ENCODE data around the gene GSTM1.
"Not testable (repeated sequence)": the region's sequence is repeated elsewhere in the genome, so short reads cannot be mapped to it uniquely, and the experiment has no call there.

Gene GSTM1

GRCh38 chr1:109705411-109705810 lies 17.8 kb downstream of the GSTM1 start:
- no peak for DNase-seq

DNA sequence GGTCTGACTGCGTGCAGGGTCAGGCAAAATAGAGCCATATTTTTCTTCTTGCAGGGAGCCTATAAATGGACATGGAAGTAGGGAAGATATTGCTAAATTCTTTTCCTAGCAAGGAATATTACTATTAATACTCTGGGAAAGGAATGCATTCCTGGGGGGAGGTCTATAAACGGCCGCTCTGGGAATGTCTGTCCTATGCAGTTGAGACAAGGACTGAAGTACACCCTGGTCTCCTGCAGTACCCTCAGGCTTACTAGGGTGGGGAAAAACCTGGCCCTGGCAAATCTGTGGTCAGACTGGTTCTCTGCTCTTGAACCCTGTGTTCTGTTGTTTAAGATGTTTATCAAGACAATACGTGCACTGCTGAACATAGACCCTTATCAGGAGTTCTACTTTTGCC lies 21.3 kb downstream of the GSTM1 start:
- DNase-seq, result not testable (repeated sequence)

GRCh38 chr1:109709822-109710221 lies 22.2 kb downstream of the GSTM1 start:
- DNase-seq, result not testable (repeated sequence)

DNA sequence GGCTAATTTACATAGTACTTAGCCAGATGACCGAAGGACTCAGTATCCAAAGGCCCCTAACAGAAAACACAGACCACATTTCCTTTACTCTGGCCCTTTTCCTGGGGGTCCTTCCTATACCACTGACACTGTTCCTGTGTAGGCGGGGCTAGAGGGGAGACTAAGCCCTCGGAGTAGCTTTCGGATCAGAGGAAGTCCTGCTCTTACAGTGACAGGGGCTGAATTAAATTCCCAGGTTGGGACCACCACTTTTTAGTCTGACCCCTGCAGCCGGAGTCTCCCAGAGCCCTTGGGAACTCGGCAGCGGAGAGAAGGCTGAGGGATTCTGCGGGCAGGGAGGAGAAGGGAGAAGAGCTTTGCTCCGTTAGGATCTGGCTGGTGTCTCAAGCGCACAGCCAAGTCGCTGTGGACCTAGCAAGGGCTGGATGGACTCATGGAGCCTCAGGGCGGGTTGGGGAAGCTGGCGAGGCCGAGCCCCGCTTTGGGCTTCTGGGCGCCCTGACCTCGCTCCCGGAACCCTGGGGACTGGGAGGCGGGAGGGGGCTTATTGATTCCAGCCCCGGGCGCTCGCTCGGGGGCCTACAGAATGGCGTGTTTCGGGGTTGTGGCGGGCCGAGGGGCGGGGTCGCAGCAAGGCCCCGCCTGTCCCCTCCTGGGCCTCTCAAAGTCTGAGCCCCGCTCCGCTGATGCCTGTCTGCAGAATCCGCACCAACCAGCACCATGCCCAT lies 24.1 kb downstream of the GSTM1 start, which contains the start of gene GSTM5:
Gene GSTM5 (plus strand): TSS at position 659 of the 728 bp plus-strand sequence. CDS start 62 bp downstream, at position 721.
- DNase-seq, result not testable (repeated sequence)

DNA sequence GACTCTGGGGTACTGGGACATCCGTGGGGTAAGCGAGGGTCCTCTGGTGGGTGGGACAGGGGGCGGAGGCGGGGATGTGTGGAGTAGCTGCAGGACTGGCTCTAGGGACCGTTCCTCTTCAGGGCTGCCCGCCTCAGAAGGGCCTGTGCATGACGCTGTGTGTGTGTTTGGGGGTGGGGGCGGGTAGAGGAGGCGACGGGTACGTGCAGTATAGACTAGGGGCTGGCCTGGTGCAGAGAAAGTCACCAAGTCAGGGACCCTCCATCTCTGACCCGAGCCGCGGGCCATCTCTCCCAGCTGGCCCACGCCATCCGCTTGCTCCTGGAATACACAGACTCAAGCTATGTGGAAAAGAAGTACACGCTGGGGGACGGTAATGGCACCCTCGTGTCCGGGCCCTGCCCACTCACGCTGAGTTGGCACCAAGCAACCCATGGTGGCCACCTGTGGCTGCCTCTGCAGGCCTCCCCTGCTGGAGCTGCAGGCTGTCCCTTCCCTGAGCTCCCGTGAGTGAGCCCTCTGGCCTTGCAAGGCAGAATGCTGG lies 24.8 kb downstream of the GSTM1 start:
- no peak for DNase-seq

GRCh38 chr1:109713636-109714035 lies 26.0 kb downstream of the GSTM1 start:
- DNase-seq, result no peak

- no peak for DNase-seq
Measured at GRCh38 chr1:109714661-109715372, 27.2 kb downstream of the GSTM1 start.

DNA sequence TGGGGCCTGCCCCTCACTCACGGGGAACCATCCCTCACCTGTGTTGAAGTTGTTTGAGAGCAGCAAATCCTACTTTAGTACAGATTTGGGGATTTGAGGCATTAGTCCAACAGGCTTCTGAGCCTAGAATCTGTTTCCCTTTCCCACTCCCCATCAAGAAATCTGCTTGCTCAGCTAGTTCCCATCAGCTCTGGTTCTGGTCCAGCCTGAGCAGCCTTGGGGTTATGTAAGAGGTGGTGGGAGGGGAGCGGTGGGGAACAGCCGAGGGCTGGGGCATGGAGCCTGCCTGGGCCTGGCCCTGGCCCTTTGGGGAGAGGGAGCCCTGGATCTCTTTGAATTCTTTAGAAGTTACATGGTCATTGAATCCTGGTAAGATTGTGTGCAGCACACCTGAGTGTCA lies 28.5 kb downstream of the GSTM1 start:
- DNase-seq, result no peak

- no peak for DNase-seq
Measured at GRCh38 chr1:109716570-109717090, 29.0 kb downstream of the GSTM1 start.

GRCh38 chr1:109717729-109718128 lies 30.1 kb downstream of the GSTM1 start:
- no peak for DNase-seq

DNA sequence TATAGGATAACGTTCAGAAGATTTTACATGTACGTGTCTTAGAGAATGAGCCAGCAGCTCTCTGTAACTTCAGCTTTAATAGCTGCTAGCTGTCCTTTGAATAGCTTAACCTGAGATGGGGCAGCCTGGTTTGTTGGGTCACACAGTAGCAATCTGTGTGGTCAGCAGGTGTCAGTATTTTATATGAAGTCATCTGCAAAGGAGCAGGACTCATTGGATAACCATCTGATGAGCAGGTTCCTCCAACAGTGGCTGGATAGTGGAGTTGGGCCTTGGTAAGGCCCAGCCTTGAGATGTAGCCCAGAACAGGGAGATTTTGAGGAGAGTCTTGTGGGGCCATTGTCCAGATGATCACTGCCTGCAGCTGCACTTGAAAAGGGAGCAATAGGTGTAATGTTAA lies 30.9 kb downstream of the GSTM1 start:
- peak; percentile 7 for DNase-seq

DNA sequence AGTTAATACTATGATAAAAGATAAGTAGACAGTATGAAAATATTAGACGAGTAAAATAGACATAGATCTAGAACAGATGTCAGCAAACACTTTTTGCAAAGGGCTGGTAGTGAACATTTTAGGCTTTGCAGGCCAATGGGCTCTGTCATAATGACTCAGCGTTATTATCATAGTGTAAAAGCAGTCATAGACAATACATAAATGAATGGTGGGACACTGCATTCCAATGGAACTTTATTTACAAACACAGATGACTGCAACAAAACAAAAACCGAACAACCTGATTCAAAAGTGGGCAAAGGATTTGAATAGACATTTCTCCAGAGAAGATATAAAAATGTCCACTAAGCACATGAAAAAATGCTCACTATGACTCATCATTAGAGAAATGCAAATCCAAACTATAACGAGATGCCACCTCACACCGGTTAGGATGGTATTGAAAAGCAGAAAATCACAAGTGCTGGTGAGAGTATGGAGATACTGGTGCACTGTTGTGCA lies 31.8 kb downstream of the GSTM1 start:
- DNase-seq, result no peak

DNA sequence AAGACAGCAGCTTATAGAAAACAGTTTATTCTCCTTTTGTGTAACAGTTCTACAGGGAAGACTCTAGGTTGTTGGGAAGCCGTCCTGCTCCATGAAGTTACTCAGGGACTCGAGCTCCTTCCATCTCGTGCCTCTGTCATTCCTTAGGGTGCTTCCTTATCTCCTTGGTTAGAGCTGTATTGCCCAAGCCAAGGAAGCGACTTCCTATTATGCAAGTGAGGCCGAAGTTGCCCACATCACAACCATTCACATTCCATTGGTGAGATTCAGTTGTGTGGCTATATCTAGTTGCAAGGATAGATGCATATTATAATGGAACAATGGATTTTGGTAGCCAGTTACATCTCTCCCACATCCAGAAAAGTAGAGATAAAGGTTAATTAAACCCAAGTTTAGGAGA lies 33.4 kb downstream of the GSTM1 start:
- DNase-seq, result no peak

GRCh38 chr1:109721971-109722370 lies 34.4 kb downstream of the GSTM1 start:
- no peak for DNase-seq

- no peak for DNase-seq
Measured at GRCh38 chr1:109722908-109723691, 35.5 kb downstream of the GSTM1 start.

DNA sequence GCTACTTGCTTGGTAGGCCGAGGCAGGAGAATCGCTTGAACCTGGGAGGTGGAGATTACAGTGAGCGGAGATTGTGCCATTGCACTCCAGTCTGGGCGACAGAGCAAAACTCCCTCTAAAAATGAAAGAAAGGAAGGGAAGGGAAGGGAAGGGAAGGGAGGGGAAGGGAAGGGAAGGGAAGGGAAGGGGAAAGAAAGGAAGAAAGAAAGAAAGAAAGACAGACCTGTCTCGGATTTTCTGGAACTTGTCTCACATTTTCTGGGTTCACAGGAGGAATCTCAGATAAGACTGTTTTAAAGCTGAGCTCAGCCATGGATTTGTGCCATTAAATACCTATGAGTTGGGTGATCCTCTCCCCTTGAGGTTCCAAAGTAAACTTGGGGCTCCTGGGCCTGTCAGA lies 37.3 kb downstream of the GSTM1 start:
- DNase-seq, result no peak

- no peak for DNase-seq
Measured at GRCh38 chr1:109725510-109725909, 37.9 kb downstream of the GSTM1 start.

DNA sequence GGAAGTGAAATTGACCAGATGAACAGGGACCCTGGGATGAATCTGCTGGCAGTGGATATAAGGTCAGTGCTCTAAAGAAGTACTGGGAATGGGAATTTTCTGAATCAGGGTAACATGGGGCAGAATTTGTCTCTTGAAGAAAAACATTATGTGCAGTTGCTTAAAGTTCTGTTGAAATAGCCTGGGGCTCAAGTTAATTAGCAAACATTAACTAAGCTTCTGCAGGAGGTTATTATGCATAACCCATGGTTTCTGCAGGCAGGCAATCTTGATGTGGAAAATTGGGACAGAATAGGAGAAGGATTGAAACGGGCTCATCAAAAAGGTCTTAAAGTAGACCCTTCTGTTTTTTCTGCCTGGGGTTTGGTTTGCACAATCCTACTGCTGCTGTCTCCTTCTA lies 38.4 kb downstream of the GSTM1 start:
- DNase-seq, result no peak

DNA sequence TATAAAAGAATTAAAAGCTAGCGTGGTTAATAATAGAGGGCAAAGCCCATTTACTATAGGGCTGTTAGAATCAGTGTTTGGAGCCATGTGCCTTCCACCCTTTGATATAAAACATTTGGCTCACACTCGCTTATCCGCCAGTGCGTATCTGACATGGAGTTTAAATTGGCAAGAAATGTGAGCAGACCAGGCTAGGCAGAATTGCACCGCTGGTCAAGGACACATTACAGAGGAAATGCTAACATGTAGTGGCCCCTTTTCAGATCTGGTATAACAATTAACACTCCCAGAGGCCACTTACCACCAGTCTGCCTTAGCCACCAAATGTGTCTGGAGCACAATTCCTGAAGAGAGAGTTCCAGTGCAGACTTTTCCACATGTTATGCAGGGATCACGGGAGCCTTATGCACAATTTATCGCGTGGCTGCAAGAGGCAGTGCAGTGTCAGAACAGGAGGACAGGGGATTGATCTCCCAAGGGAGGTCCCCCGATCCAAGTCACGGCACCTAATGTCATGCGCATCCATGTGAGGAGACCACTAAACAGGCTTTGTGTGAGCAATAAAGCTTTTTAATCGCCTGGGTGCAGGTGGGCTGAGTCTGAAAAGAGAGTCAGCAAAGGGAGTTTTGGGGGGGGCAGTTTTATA lies 39.2 kb downstream of the GSTM1 start:
- DNase-seq, result no peak

DNA sequence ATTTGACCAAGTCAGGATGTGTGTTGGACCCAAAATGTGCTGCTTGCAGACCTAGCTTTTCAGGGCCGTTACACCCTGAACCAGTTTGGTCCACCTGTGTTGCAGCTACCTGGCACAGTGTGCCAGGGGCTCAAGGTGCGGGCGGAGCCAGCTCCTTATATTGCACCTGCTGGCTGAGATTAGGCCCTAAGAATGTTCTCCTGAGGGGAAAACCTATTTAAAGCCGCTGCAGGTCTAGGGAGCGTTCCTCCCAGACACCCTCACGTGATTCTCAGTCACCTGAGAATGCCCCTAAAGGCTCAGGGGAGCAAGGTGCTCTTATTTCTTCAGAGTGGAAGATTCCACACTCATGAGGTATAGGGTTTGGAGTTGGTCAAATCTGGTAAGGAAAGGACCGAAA lies 41.3 kb downstream of the GSTM1 start:
- DNase-seq, result no peak

DNA sequence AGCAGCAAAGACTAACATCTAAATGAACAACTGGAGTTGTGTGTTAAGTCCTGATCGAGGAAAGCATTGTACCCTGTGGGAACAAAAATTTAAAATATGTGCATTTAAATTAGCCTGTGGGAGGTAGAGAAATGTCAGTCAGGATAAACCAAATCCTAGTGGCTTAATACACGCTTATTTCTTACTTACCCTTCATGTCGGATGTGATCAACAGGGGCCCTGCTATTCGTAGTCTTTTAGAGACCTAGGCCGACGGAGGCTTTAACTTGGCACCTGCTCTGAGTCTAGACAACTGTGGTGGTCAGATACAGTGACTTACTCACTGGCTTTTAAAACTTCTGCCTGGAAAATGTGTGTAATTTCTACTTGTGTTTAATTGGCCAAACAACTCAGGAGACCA lies 43.0 kb downstream of the GSTM1 start:
- DNase-seq, result no peak

DNA sequence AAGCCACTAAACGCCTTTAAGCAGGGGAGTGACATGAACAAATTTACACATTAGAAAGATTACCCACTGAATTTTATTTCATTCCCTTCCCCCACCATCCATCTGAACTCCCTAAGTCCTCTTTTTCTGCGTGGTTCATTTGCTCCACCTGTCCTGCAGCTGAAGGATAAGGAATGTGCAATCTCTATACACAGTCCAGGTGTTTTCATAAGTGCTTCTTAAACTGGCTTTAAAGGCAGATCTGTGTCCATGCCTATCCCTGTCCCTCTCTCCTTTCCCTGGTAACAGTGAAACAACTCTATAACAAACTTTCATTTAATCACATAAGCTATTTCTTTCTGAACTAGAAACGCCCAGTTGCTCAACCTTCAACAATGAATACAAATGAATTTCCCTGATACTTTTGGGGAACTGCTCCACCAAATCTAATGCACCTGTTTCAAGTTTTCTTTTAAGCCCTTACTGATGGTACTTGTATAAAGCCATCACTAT lies 44.8 kb downstream of the GSTM1 start:
- no peak for DNase-seq

Data from DMS153 (cell line).